Measurements from ENCODE around the gene PPP1R27.

PPP1R27 gene

DNA sequence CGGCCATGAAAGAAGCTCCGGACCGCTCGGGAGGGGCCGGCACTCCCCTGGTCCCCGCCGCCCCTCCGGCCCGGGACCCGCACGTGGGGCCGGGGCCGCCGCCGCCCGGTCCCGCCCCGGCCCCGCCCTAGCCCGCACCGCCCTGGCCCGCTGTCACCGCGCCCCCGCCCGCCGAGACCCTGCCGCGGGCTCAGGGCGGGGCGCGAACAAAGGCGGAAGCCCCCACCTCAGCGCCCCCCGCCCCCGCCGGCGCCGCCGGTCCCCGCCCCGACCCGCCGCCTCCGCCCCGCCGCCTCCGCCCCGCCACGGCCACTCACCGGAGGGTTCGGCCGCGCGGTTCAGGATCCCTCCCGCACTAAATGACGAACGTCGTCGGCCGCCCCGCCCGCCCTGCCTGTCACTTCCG, 36.1 kb upstream of the PPP1R27 start, which contains the start of gene ARHGDIA:
TSS of gene ARHGDIA (minus strand) at position 357 of the 406 bp plus-strand sequence. CDS start 1,407 bp downstream, outside the sequence.
- no peak for DNase-seq (ENCODE audit: low read depth)
- H3K4me3 ChIP-seq (replicated peaks; ENCODE audit: low read depth, low read length), result peak within 1 kb of the TSS; percentile 86
- TF ChIP-seq CTCF (IDR thresholded peaks at IDR 0.05; ENCODE audit: low read length, missing control alignments), result no peak

DNA sequence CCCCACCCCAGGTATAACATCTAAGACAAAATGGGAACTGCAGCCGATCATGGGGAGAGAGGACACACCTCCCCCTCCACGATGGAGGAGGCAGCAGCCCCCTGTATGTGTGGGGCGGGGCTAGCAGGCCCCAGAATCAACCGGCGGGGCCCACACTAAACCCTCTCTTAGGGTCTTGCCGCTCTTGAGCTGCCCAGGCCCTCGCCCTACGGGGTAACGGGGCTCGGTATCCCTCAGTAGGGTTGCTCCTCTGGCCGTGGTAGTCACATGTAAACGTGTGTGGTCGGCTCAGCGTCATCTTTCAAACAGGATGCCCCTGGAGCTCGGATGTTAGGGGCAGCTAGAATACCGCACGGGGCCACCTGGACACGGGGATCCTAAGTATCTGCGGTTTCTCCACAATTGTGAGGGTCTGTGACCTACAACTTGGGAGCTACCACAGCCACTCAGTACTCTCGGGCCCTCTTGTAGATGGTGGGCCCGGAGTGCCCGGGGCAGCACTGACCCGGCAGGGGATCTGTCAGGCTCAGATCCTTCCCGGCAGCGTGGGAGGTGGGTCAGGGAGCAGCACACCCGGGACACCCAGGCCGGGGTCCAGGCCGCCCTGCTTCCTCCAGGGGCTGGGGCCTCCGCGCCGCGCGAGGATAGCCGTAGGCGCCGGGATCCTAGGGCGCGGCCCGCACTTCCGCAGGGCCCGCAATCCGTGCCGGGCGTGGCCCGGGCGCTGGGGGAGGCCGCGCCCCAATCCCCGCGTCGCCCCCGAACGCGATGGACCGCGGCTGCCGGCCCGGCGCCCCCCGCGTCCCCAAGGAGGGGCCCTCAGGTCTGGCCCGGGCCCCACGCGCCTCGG, 35.5 kb upstream of the PPP1R27 start:
- no peak for TF ChIP-seq CTCF (IDR thresholded peaks at IDR 0.05; ENCODE audit: low read length, missing control alignments)
- peak; percentile 51 for DNase-seq (ENCODE audit: low read depth)
- H3K4me3 ChIP-seq (replicated peaks; ENCODE audit: low read depth, low read length), result peak overlapping the region; percentile 86

- peak; percentile 38 for DNase-seq (ENCODE audit: low read depth)
- peak overlapping the region; percentile 86 for H3K4me3 ChIP-seq (replicated peaks; ENCODE audit: low read depth, low read length)
- TF ChIP-seq CTCF (IDR thresholded peaks at IDR 0.05; ENCODE audit: low read length, missing control alignments), result peak; percentile 57
Observed at GRCh38 chr17:81869221-81870130, 34.6 kb upstream of the PPP1R27 start.

GRCh38 chr17:81868674-81869220, 33.9 kb upstream of the PPP1R27 start:
- TF ChIP-seq CTCF (IDR thresholded peaks at IDR 0.05; ENCODE audit: low read length, missing control alignments), result no peak
- peak overlapping the region; percentile 86 for H3K4me3 ChIP-seq (replicated peaks; ENCODE audit: low read depth, low read length)
- peak; percentile 89 for DNase-seq (ENCODE audit: low read depth)

- no peak overlapping the region for H3K4me3 ChIP-seq (replicated peaks; ENCODE audit: low read depth, low read length)
- TF ChIP-seq CTCF (IDR thresholded peaks at IDR 0.05; ENCODE audit: low read length, missing control alignments), result no peak
Observed at GRCh38 chr17:81867991-81868673, 33.3 kb upstream of the PPP1R27 start.

More at GRCh38 chr17:81867991-81868673, 33.3 kb upstream of the PPP1R27 start:
- DNase-seq (ENCODE audit: low read depth), result no peak
